Measurements from ENCODE around the gene CISH. TPM values are rescaled to one million over a fixed set of nuclear protein-coding genes. Genes with fewer than 3 reads are reported as not detected.

The CISH gene
- total and polyA plus RNA-seq, 9 of the 15 experiments (the other 6 are each of a cell fraction or from before 2014, with no cell fraction given), result 1.7 to 47.7 (median 18.3) TPM

DNA sequence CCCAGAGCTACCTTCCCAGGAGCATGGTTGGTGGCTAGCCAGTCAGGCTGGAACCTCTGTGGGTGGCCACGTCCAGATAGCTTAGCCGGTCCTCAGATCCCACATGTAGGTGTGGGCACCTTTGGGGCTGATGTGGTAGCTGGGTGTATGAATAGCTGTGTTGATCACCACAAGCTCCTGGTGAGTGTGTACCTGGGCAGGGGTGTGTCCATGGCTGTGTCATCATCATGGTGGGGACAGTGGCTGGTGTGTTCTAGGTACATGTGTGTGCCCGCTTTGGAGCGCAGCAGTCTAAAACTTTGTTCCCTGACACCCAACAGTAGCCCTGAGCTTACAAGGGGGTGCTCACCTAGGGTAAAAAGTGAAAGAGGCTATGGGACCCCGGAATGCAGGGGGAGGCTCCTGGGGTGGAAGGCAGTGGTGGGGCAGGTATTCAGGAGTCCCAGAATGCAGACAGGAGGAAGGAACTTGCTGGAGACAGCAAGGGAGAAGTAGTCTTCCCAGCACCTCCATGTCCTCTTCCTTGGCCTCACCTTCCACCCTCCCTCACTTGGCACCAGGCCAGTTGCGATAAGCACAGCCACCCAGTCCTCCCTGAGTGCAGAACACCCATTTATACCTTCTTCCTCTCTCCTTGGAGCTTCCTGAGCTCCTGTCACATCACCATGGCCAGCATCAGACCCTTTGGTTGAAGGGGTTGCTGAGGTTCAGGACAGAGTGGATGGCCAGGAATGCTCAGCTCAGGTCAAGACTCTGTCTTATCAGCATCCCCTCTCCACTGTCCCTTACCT is 1.2 kb downstream of the CISH start:
- H3K79me2 ChIP-seq (ENCODE audit: control insufficient read depth, insufficient read depth, low read length), result peaks cover 81% of the 10 kb centered on the region
- peaks cover 3% of the 10 kb centered on the region for H3K9me1 ChIP-seq (ENCODE audit: control insufficient read depth, insufficient read depth, low read length)
- peak in 2 of 4 experiments; percentile 44 to 83 for DNase-seq (ENCODE audit: extremely low read depth in 1 of 4, low spot score in 3 of 4)
- in situ Hi-C loops (cut with MboI) (loop anchor here (5.0 kb wide), 1 partner anchor 33 kb away; no protein-coding TSS in a partner anchor), intact Hi-C loops (cut with micrococcal nuclease) (loop anchor here (5.0 to 10.0 kb wide), 2 partner anchors 253 to 774 kb away; partner anchors contain the start of genes MANF and TMEM115)
- peak; percentile 75 for FAIRE-seq
- ChIA-PET POLR2A (interaction anchor here (0.5 to 1.6 kb wide), 10 partner anchors 8 to 43 kb away, joined by 3 to 6 read pairs (median 3); no protein-coding TSS in a partner anchor), CTCF (ENCODE audit: low intra/inter-chr PET ratio) (no interaction called here)
- H2AFZ ChIP-seq (ENCODE audit: low read depth, low read length), result no peak overlapping the region
- peaks cover 24 to 40% of the 10 kb centered on the region in 2 experiments; a peak in 4 of 5 replicates for H3K4me1 ChIP-seq (replicated peaks in 1 of 2; ENCODE audit: control insufficient read depth in 2 of 2, insufficient read depth in 2 of 2, low read length in 2 of 2)
- ATAC-seq, result no peak
- WGBS (ENCODE audit: insufficient coverage, low coverage, missing lambda C conversion rate), result 3% methylated on average over 6 of the region's 6 CpGs
- no peaks in the 10 kb centered on the region for H3K9me3 ChIP-seq (replicated peaks; ENCODE audit: control insufficient read depth, insufficient read depth, low read depth, low read length)
- peak overlapping the region; percentile 85 for H3K27ac ChIP-seq (ENCODE audit: extremely low read depth, low read depth, low read length)
- peak overlapping the region; percentile 87 to 94 for H3K9ac ChIP-seq (ENCODE audit: insufficient read depth in 1 of 2, low read depth in 2 of 2, low read length in 2 of 2)
- H3K36me3 ChIP-seq (ENCODE audit: control insufficient read depth, insufficient read depth, low read length), result peaks cover 55% of the 10 kb centered on the region
- peak overlapping the region; percentile 95 for H3K4me2 ChIP-seq (ENCODE audit: insufficient read depth, low read length)
- H4K20me1 ChIP-seq (replicated peaks; ENCODE audit: control insufficient read depth, insufficient read depth, low read length), result peaks cover 36% of the 10 kb centered on the region
- no peaks in the 10 kb centered on the region for H3K27me3 ChIP-seq (ENCODE audit: control insufficient read depth in 2 of 2, insufficient read depth in 2 of 2, low read length in 2 of 2)
- H3K4me3 ChIP-seq, result peak overlapping the region; percentile 87
- no TSS peak for BruUV-seq (replicated peaks)
- TF ChIP-seq SRF (CRISPR knock-in tag; IDR thresholded peaks at IDR 0.05), result peak in 1 of 2 experiments; percentile 40; a peak in 1 of 4 replicates
- TF ChIP-seq, protein P1, sequence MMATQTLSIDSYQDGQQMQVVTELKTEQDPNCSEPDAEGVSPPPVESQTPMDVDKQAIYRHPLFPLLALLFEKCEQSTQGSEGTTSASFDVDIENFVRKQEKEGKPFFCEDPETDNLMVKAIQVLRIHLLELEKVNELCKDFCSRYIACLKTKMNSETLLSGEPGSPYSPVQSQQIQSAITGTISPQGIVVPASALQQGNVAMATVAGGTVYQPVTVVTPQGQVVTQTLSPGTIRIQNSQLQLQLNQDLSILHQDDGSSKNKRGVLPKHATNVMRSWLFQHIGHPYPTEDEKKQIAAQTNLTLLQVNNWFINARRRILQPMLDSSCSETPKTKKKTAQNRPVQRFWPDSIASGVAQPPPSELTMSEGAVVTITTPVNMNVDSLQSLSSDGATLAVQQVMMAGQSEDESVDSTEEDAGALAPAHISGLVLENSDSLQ (IDR thresholded peaks at IDR 0.05), result 0 out of 2 replicates have a peak, but pooled peaks have one; percentile 10
- TF ChIP-seq, protein P2, sequence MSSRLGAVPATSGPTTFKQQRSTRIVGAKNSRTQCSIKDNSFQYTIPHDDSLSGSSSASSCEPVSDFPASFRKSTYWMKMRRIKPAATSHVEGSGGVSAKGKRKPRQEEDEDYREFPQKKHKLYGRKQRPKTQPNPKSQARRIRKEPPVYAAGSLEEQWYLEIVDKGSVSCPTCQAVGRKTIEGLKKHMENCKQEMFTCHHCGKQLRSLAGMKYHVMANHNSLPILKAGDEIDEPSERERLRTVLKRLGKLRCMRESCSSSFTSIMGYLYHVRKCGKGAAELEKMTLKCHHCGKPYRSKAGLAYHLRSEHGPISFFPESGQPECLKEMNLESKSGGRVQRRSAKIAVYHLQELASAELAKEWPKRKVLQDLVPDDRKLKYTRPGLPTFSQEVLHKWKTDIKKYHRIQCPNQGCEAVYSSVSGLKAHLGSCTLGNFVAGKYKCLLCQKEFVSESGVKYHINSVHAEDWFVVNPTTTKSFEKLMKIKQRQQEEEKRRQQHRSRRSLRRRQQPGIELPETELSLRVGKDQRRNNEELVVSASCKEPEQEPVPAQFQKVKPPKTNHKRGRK (tag; IDR thresholded peaks at IDR 0.05), result no peak
- TF ChIP-seq FOS (IDR thresholded peaks at IDR 0.05; ENCODE audit: extremely low read depth, insufficient read length), result no peak
- no peak for TF ChIP-seq ZNF740 (CRISPR knock-in tag; IDR thresholded peaks at IDR 0.05)
- no peak for TF ChIP-seq ZNF740 (tag; IDR thresholded peaks at IDR 0.05)
- peak; percentile 43 to 67; a peak in 2 of 4 replicates for TF ChIP-seq MLLT1 (IDR thresholded peaks at IDR 0.05)
- TF ChIP-seq, protein P3, sequence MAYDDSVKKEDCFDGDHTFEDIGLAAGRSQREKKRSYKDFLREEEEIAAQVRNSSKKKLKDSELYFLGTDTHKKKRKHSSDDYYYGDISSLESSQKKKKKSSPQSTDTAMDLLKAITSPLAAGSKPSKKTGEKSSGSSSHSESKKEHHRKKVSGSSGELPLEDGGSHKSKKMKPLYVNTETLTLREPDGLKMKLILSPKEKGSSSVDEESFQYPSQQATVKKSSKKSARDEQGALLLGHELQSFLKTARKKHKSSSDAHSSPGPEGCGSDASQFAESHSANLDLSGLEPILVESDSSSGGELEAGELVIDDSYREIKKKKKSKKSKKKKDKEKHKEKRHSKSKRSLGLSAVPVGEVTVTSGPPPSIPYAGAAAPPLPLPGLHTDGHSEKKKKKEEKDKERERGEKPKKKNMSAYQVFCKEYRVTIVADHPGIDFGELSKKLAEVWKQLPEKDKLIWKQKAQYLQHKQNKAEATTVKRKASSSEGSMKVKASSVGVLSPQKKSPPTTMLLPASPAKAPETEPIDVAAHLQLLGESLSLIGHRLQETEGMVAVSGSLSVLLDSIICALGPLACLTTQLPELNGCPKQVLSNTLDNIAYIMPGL (CRISPR knock-in tag; IDR thresholded peaks at IDR 0.05), result no peak
- no peak for TF ChIP-seq ELF1 (tag; IDR thresholded peaks at IDR 0.05)
- TF ChIP-seq ZNF12 (CRISPR knock-in tag; IDR thresholded peaks at IDR 0.05), result no peak
- TF ChIP-seq ZEB2 (IDR thresholded peaks at IDR 0.05), result peak; percentile 39; the same call in 1 of the 2 replicates
- no peak for TF ChIP-seq TGIF2 (CRISPR knock-in tag; IDR thresholded peaks at IDR 0.05)
- peak; percentile 89 for TF ChIP-seq NFIX (CRISPR knock-in tag; IDR thresholded peaks at IDR 0.05; ENCODE audit: low read depth)

Measured in K562 (cell line).